ENCODE results near the gene LGR4. TPM values are rescaled to one million over a fixed set of nuclear protein-coding genes. Genes with fewer than 3 reads are reported as not detected.

Gene LGR4
- total RNA-seq, 3 donors from 2014 or later, result 81.9 to 185 (median 104) TPM

- H3K4me1 ChIP-seq (ENCODE audit: low read depth), result peaks cover 16% of the 10 kb centered on the region
- intact Hi-C loops (cut with DNase I, micrococcal nuclease), result loop anchor here in 1 of 2 donors (5.0 kb wide), 2 partner anchors 66 to 81 kb away; no protein-coding TSS in a partner anchor
- peak in 1 of 3 donors; percentile 14 for DNase-seq
Measured at GRCh38 chr11:27468209-27468994, 4.2 kb downstream of the LGR4 start.

GRCh38 chr11:27467181-27467913, 5.2 kb downstream of the LGR4 start:
- peaks cover 16% of the 10 kb centered on the region for H3K4me1 ChIP-seq (ENCODE audit: low read depth)
- H3K9me3 ChIP-seq, result no peaks in the 10 kb centered on the region
- peak; percentile 43 for ATAC-seq
- TF ChIP-seq CTCF (IDR thresholded peaks at IDR 0.05), result no peak
- no peak overlapping the region for H3K4me3 ChIP-seq
- intact Hi-C loops (cut with DNase I, micrococcal nuclease), result loop anchor here in 1 of 2 donors (5.0 kb wide), 2 partner anchors 65 to 80 kb away; no protein-coding TSS in a partner anchor
- peak in 1 of 3 donors; percentile 19 for DNase-seq
- no peaks in the 10 kb centered on the region for H3K36me3 ChIP-seq (ENCODE audit: low read depth)

More at GRCh38 chr11:27468209-27468994, 4.2 kb downstream of the LGR4 start:
- no peaks in the 10 kb centered on the region for H3K36me3 ChIP-seq (ENCODE audit: low read depth)
- no peaks in the 10 kb centered on the region for H3K9me3 ChIP-seq
- H3K4me3 ChIP-seq, result no peak overlapping the region
- peak; percentile 23 for ATAC-seq
- no peak for TF ChIP-seq CTCF (IDR thresholded peaks at IDR 0.05)

GRCh38 chr11:27466363-27466762, 6.2 kb downstream of the LGR4 start:
- Histone ChIP-seq H3K4me3 (no peak overlapping the region), H3K9me3 (no peaks in the 10 kb centered on the region), H3K4me1 (ENCODE audit: low read depth) (peaks cover 16% of the 10 kb centered on the region), H3K36me3 (ENCODE audit: low read depth) (no peaks in the 10 kb centered on the region)
- no peak for DNase-seq
- no peak for TF ChIP-seq CTCF (IDR thresholded peaks at IDR 0.05)
- intact Hi-C loops (cut with DNase I, micrococcal nuclease), result loop anchor here in 1 of 2 donors (5.0 kb wide), 2 partner anchors 64 to 79 kb away; no protein-coding TSS in a partner anchor
- ATAC-seq, result no peak

- intact Hi-C loops (cut with DNase I, micrococcal nuclease), result loop anchor here in 1 of 2 donors (5.0 kb wide), 2 partner anchors 63 to 78 kb away; no protein-coding TSS in a partner anchor
- no peak for TF ChIP-seq CTCF (IDR thresholded peaks at IDR 0.05)
- ATAC-seq (no peak), DNase-seq (no peak)
- H3K4me1 ChIP-seq (ENCODE audit: low read depth), result peaks cover 16% of the 10 kb centered on the region
- no peak overlapping the region for H3K4me3 ChIP-seq
- no peaks in the 10 kb centered on the region for H3K9me3 ChIP-seq
- H3K36me3 ChIP-seq (ENCODE audit: low read depth), result no peaks in the 10 kb centered on the region
Measured at GRCh38 chr11:27465629-27466028, 7.0 kb downstream of the LGR4 start.

- H3K4me1 ChIP-seq (ENCODE audit: low read depth), result peaks cover 16% of the 10 kb centered on the region
- intact Hi-C loops (cut with DNase I, micrococcal nuclease), result loop anchor here in 1 of 2 donors (5.0 kb wide), 2 partner anchors 63 to 78 kb away; no protein-coding TSS in a partner anchor
- TF ChIP-seq CTCF (IDR thresholded peaks at IDR 0.05), result no peak
- no peaks in the 10 kb centered on the region for H3K9me3 ChIP-seq
- DNase-seq, result no peak
- ATAC-seq, result no peak
- H3K36me3 ChIP-seq (ENCODE audit: low read depth), result no peaks in the 10 kb centered on the region
- no peak overlapping the region for H3K4me3 ChIP-seq
Measured at GRCh38 chr11:27464909-27465308, 7.7 kb downstream of the LGR4 start.

Data from mucosa of descending colon (tissue), 3 donors.